Mucosa of rectum (tissue), 2 donors: ENCODE data around the gene STK17A.
"Not testable (repeated sequence)": the region's sequence is repeated elsewhere in the genome, so short reads cannot be mapped to it uniquely, and the experiment has no call there.

Source experiments
- H3K27ac ChIP-seq, 2 donors: one replicate each; pipeline ENCODE4 v1.7.0; 2013; ENCODE audit warnings: inconsistent platforms in 2 of 2, low read depth in 2 of 2, low read length in 2 of 2
- H3K27me3 ChIP-seq, 2 donors: one replicate each; pipeline ENCODE4 v1.7.0; 2013; ENCODE audit warnings: low read length in 2 of 2; ENCODE audit not compliant: control insufficient read depth in 2 of 2, insufficient read depth in 2 of 2
- H3K36me3 ChIP-seq, 2 donors: one replicate each; pipeline ENCODE4 v1.7.0; 2013; ENCODE audit warnings: low read length in 2 of 2; ENCODE audit not compliant: control insufficient read depth in 2 of 2, insufficient read depth in 2 of 2
- H3K4me1 ChIP-seq, 2 donors: one replicate each; pipeline ENCODE4 v1.7.0; 2013; ENCODE audit warnings: low read length in 2 of 2, mild to moderate bottlenecking in 1 of 2; ENCODE audit not compliant: control insufficient read depth in 2 of 2, insufficient read depth in 2 of 2
- H3K4me3 ChIP-seq, 2 donors: one replicate each; pipeline ENCODE4 v1.7.0; 2013; ENCODE audit warnings: low read length in 2 of 2
- H3K9ac ChIP-seq, 2 donors: one replicate each; pipeline ENCODE4 v1.7.0; 2013; ENCODE audit warnings: low read length in 2 of 2, low read depth in 1 of 2, mild to moderate bottlenecking in 1 of 2
- H3K9me3 ChIP-seq, 2 donors: one replicate each; pipeline ENCODE4 v1.7.0; 2013; ENCODE audit warnings: low read length in 2 of 2; ENCODE audit not compliant: control insufficient read depth in 2 of 2
- donor health status: healthy.
- donor health status: Normal muscosa, but diverticular disease.

The STK17A gene

GRCh38 chr7:43565786-43566185, 17.1 kb upstream of the STK17A start:
- no peaks in the 10 kb centered on the region for H3K27me3 ChIP-seq
- no peak overlapping the region for H3K4me3 ChIP-seq
- no peak overlapping the region for H3K27ac ChIP-seq
- no peaks in the 10 kb centered on the region for H3K9me3 ChIP-seq
- no peaks in the 10 kb centered on the region for H3K4me1 ChIP-seq
- no peak overlapping the region for H3K9ac ChIP-seq
- H3K36me3 ChIP-seq: no peaks in the 10 kb centered on the region

GRCh38 chr7:43568529-43568928, 14.4 kb upstream of the STK17A start:
- no peak overlapping the region for H3K27ac ChIP-seq
- no peaks in the 10 kb centered on the region for H3K9me3 ChIP-seq
- H3K27me3 ChIP-seq: no peaks in the 10 kb centered on the region
- H3K4me1 ChIP-seq: no peaks in the 10 kb centered on the region
- no peak overlapping the region for H3K9ac ChIP-seq
- H3K4me3 ChIP-seq: no peak overlapping the region
- no peaks in the 10 kb centered on the region for H3K36me3 ChIP-seq

- Histone ChIP-seq H3K9me3 (no peaks in the 10 kb centered on the region), H3K27ac (no peak overlapping the region), H3K27me3 (no peaks in the 10 kb centered on the region), H3K4me3 (no peak overlapping the region), H3K4me1 (no peaks in the 10 kb centered on the region), H3K36me3 (no peaks in the 10 kb centered on the region), H3K9ac (no peak overlapping the region)
These were observed 13.5 kb upstream of the STK17A start for GRCh38 chr7:43569424-43569823.

- Histone ChIP-seq H3K36me3 (no peaks in the 10 kb centered on the region), H3K9ac (no peak overlapping the region), H3K27ac (no peak overlapping the region), H3K27me3 (no peaks in the 10 kb centered on the region), H3K9me3 (no peaks in the 10 kb centered on the region), H3K4me3 (no peak overlapping the region), H3K4me1 (no peaks in the 10 kb centered on the region)
These were observed 12.1 kb upstream of the STK17A start for GRCh38 chr7:43570688-43571365.

GRCh38 chr7:43572516-43573049, 10.3 kb upstream of the STK17A start:
- H3K4me3 ChIP-seq: no peak overlapping the region
- H3K4me1 ChIP-seq: no peaks in the 10 kb centered on the region
- no peaks in the 10 kb centered on the region for H3K27me3 ChIP-seq
- H3K9me3 ChIP-seq: no peaks in the 10 kb centered on the region
- no peaks in the 10 kb centered on the region for H3K36me3 ChIP-seq
- no peak overlapping the region for H3K27ac ChIP-seq
- H3K9ac ChIP-seq: no peak overlapping the region

- not testable (repeated sequence) for H3K9ac ChIP-seq, H3K9me3 ChIP-seq, H3K4me1 ChIP-seq, H3K36me3 ChIP-seq, H3K27me3 ChIP-seq, H3K27ac ChIP-seq, H3K4me3 ChIP-seq
These were observed 9.1 kb upstream of the STK17A start for GRCh38 chr7:43573832-43574231.

- no peaks in the 10 kb centered on the region for H3K36me3 ChIP-seq
- H3K27me3 ChIP-seq: no peaks in the 10 kb centered on the region
- H3K9ac ChIP-seq: no peak overlapping the region
- H3K9me3 ChIP-seq: no peaks in the 10 kb centered on the region
- H3K4me1 ChIP-seq: no peaks in the 10 kb centered on the region
- H3K27ac ChIP-seq: no peak overlapping the region
- H3K4me3 ChIP-seq: no peak overlapping the region
These were observed 7.4 kb upstream of the STK17A start for GRCh38 chr7:43575506-43575905.

- H3K4me1 ChIP-seq: no peaks in the 10 kb centered on the region
- no peak overlapping the region for H3K4me3 ChIP-seq
- H3K27ac ChIP-seq: no peak overlapping the region
- H3K9ac ChIP-seq: no peak overlapping the region
- H3K36me3 ChIP-seq: no peaks in the 10 kb centered on the region
- H3K27me3 ChIP-seq: no peaks in the 10 kb centered on the region
- no peaks in the 10 kb centered on the region for H3K9me3 ChIP-seq
These were observed 6.7 kb upstream of the STK17A start for GRCh38 chr7:43576241-43576640.

- Histone ChIP-seq H3K4me3 (no peak overlapping the region), H3K27me3 (no peaks in the 10 kb centered on the region), H3K27ac (no peak overlapping the region), H3K9me3 (no peaks in the 10 kb centered on the region), H3K9ac (no peak overlapping the region), H3K36me3 (no peaks in the 10 kb centered on the region), H3K4me1 (peaks cover 0 to 2% of the 10 kb centered on the region in 2 donors)
These were observed 5.4 kb upstream of the STK17A start for GRCh38 chr7:43577485-43577951.

- H3K36me3 ChIP-seq: no peaks in the 10 kb centered on the region
- H3K4me3 ChIP-seq: peak overlapping the region; percentile 89 to 92
- peak overlapping the region; percentile 77 to 92 for H3K9ac ChIP-seq
- no peaks in the 10 kb centered on the region for H3K9me3 ChIP-seq
- H3K27ac ChIP-seq: peak overlapping the region; percentile 91 to 92
- H3K4me1 ChIP-seq: peaks cover 0 to 23% of the 10 kb centered on the region in 2 donors
- no peaks in the 10 kb centered on the region for H3K27me3 ChIP-seq
These were observed 701 bp downstream of the STK17A start for GRCh38 chr7:43583424-43584194.
